ENCODE results near the gene ANKRD63.

The ANKRD63 gene

DNA sequence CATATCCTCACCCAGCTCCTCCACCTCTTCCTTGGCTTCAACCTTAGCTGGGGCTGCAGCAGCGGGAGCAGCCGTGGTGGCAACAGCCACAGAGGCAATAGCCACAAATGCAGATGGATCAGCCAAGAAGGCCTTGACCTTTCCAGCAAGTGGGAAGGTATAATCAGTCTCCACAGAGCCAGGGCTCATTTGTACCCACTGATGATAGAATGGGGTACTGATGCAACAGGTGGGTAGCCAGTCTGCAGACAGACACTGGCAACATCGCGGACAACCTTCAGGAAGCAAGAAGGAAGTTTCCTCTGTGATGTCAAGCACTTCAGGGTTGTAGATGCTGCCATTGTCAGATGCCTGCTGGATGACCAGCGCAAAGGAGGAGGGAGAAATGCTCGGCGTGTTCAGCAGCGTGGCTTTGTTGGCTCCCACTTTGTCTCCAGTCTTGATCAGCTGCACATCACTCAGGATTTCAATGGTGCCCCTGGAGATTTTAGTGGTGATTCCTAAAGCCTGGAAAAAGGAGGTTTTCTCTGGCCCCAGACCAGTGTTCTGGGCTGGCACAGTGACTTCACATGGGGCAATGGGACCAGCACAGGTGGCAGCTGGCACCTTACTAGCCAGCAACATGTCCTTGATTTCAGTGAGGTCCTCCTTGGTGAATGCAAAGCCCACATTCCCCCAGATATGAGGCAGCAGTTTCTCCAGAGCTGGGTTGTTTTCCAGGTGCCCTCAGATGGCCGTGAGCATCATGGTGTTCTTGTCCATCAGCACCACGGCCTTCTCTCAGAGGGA, 29.7 kb upstream of the ANKRD63 start:
- DNase-seq: no peak

DNA sequence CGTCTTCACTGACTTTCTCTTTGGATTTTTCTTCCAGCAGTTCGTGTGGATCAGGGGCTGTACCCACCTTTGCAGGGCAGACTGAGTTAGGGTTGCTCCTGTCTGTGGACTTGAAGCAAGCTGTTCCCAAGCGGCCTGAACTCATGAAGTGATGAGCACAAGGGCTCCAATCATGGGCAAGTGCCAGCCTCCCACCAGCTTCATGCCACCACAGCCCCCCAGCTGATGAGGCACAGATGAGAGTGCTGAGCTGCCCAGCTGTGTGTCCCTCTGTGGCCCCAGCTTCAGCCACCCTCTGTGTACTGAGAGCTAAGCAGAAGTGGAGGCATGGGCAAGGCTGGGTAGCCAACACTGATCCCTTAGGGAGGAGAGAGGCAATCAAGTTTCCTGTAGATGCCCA, 28.1 kb upstream of the ANKRD63 start:
- DNase-seq: no peak

GRCh38 chr15:40310001-40310959, 27.4 kb upstream of the ANKRD63 start:
- DNase-seq: no peak

GRCh38 chr15:40309344-40309862, 26.5 kb upstream of the ANKRD63 start:
- DNase-seq: peak; percentile 45

DNA sequence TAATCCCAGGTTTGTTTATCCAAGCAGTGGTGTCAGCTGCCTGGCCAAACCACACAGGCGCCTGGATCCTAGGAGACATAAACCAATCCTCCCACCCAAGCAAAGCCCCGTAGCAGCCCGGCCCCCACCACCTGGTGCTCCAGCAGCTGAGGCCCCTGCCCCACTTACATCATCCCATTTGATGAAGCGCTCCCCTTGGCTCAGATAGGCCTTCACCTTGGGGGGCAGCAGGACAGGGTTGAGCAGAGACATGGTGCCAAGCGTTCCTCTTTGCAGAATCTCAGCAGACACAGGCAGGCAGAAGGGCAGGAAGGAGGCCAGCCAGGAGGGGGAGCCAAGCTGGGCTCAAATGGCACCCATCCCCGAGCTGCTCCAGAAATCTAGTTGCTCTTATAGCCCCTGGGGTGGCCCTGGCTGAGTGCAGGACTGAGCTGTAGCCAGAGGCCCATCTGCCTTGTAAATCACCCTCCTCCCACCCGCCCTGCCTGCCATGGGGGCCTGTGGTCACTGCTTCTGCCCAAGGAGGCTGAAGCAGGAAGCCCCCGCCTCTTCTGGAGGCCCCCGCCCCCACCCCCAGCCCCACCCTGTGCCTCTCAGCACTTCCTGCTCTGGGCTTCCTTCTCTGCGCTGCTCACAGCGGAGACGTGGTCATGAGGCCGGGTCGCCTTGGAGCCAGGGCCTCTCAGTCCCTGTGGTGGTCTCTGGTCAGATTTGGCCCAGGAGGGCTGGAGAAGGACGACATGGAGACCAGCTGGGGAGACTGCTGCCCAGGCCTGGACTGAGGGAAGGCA, 24.8 kb upstream of the ANKRD63 start, which contains the start of gene PLCB2:
Gene PLCB2, minus strand, starts transcription at position 515 of the 791 bp plus-strand sequence. Its CDS starts 263 bp downstream, at position 252.
- DNase-seq: peak; percentile 16

GRCh38 chr15:40306908-40307307, 24.0 kb upstream of the ANKRD63 start:
- DNase-seq: no peak

GRCh38 chr15:40306371-40306770, 23.5 kb upstream of the ANKRD63 start:
- no peak for DNase-seq

GRCh38 chr15:40305281-40305680, 22.4 kb upstream of the ANKRD63 start:
- no peak for DNase-seq

- DNase-seq: no peak
These were observed 20.7 kb upstream of the ANKRD63 start for GRCh38 chr15:40303576-40303975.

GRCh38 chr15:40302981-40303380, 20.1 kb upstream of the ANKRD63 start:
- no peak for DNase-seq

GRCh38 chr15:40302288-40302886, 19.5 kb upstream of the ANKRD63 start:
- DNase-seq: no peak

DNA sequence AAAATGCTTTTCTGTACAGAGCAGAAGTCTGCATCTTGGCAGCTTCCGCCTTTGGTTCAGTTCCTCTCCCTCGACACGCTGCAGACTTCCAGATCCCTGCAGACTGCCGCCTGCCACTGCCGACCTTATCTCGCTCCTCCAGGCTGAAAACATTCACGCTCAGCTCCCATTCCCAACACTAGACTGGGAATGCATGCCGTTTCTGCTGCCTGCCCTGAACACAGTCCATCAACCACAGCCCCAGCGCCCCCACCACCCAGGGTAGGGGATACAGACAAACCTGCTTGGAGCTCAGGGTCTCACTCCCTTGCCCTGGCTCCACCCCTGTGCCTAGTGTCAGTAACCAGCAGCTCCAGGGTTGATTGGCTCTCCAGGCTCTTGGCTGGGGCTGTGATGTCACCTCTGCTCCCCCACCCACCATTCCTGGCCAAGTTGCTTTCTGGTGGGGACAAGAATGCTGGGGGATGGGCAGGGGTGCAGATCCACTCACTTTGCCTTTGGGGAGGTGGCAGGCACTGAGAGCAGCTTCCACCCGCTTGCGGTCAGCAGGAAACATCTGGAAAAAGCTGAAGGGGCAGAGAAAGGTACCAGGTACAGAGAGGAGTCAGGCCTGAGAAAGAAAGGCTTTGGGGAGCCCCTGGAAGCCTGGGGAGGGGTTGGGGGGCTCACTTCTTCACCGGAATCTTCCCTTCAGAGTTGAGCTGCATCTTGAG, 18.8 kb upstream of the ANKRD63 start:
- no peak for DNase-seq

DNA sequence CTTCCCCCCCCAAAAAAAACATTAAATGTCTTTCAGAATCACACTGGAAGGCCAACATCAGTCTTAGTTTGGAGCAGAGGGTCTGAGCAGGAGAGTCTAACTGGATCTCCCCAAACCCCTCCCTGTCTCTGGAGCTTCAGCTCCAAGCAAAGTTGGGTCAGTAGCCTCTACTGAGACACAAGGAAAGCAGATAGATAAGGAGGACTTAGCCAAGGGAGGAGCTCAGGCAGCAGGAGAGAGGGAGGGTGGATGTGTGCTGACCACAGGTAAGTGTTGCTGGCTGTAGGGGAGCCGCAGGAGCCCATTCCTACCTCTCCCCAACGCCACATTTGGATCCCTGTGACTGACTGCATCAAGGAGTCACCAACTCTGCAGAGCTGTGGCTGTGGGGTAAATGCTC, 17.9 kb upstream of the ANKRD63 start:
- no peak for DNase-seq

DNA sequence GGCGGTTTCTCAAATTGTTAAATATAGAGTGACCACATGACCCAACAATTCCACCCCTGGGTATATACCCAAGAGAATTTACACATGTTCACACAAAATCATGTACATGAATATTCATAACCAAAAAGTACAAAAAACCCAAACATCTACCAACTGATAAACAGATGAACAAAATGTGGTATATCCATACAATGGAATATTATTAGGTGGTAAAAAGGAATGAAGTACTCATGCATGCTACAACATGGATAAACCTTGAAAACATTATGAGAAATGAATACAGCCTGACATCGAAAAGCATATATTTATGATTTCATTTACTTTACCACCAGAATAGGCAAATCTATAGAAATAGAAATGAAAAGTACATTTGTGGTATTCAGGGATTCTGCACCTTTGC, 17.5 kb upstream of the ANKRD63 start:
- no peak for DNase-seq

DNA sequence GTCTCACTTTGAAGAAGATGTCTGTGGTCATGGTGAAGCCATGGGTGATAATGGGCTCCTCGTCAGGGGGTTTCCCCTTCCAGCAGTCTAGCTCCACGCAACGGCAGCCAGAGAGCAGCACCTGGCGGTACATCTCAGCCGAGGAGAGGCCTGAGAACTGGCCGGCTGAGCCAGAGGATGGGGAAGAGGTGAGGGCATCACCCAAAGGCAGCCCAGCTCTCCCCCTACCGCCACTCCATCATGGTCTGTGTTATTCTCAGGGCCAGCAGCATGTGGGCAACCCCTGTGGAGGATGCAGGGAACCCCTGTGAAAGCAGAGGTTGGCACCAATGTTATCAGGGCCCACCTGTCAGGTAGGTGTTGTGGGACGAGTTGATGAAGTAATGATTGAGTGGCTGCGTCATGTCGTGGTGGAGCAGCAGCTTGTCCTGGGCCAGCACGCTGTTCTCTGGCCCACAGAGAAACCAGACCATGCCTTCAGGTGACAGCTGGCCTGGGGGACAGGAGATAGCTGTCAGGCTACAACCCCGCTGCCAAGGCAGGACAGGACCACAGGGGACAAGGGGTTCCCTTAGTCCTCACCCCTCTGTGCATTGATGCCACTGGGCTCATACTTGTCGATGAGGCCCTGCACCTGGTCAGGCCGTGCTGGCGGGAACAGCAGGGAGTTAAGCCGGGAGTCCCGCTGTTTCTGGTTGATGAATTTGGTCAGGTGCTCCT, 15.5 kb upstream of the ANKRD63 start:
- DNase-seq: no peak

DNA sequence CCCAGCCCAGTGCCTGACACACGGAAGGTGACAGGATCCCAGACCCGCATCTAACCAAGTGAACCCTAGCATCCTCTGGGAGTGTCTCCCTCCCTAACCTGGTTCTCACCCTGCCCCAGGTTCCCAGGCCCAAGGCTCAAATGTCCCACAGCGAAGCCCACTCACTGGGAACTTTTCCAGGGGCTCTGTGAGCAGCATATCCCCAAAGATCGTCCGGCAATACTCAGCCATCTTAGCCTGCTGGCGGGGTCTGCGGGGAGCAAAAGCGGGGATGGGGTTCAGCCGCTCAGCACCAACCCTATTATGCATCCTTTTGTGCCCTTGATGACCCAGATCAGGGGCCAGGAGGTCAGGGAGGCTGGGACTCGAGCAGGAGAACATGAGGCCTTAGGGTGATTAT, 14.5 kb upstream of the ANKRD63 start:
- no peak for DNase-seq

DNA sequence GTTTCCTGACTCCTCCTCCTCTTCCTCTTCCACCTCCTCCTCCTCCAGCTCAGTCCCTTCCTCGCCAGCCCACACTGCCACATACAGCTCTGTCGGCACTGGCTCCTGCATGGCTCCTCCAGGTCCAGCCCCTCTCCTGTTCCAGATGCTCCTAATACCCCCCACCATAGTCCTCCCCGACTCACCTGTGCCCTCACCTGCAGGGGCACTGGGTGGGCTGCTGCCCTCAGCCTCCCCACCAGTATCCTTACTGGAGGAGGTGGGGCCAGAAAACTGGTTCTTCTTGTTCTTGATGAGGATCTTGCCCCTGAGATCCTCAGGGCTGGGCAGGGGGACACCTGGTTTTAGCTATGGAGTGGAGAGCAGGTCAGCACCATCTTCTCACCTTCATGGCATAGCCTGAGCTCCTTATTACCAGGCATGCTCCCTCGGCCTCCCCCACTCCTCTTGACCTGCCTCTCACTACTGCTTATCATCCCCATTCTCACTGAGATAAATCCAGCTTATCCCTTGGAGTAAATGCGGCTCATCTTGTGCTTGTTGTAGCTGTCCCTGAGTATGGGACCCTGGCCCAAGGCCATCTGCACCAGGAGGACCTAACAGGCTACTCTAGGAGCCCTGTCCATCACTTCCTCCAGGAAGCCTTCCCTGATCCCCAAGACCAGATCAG, 13.8 kb upstream of the ANKRD63 start:
- no peak for DNase-seq

- DNase-seq: no peak
These were observed 13.2 kb upstream of the ANKRD63 start for GRCh38 chr15:40295877-40296560.

GRCh38 chr15:40295297-40295696, 12.4 kb upstream of the ANKRD63 start:
- no peak for DNase-seq
